HG03060 (cell line): ENCODE results near the gene PRKAR1B.
"Not testable (repeated sequence)": the region's sequence is repeated elsewhere in the genome, so short reads cannot be mapped to it uniquely, and the experiment has no call there.

ENCODE experiments used
- ATAC-seq: cut with Tn5 transposase; IDR thresholded peaks from one replicate; pipeline ENCODE4 v1.9.1; 2021; ENCODE audit warnings: low read depth, moderate number of reproducible peaks; ENCODE audit not compliant: unreplicated experiment

The PRKAR1B gene

GRCh38 chr7:563629-564170 is 163.4 kb downstream of the PRKAR1B start:
- ATAC-seq = no peak

GRCh38 chr7:562789-563628 is 164.1 kb downstream of the PRKAR1B start:
- no peak for ATAC-seq

GRCh38 chr7:562374-562675 is 164.8 kb downstream of the PRKAR1B start:
- no peak for ATAC-seq

- no peak for ATAC-seq
These were observed 165.3 kb downstream of the PRKAR1B start for GRCh38 chr7:561631-562373.

GRCh38 chr7:560966-561630 is 166.0 kb downstream of the PRKAR1B start:
- no peak for ATAC-seq

GRCh38 chr7:559396-559705 is 167.7 kb downstream of the PRKAR1B start:
- ATAC-seq = no peak

GRCh38 chr7:557558-557881 is 169.6 kb downstream of the PRKAR1B start:
- no peak for ATAC-seq

- ATAC-seq = no peak
These were observed 170.1 kb downstream of the PRKAR1B start for GRCh38 chr7:556837-557557.

GRCh38 chr7:556291-556826 is 170.7 kb downstream of the PRKAR1B start:
- no peak for ATAC-seq

- no peak for ATAC-seq
These were observed 171.4 kb downstream of the PRKAR1B start for GRCh38 chr7:555551-556160.

GRCh38 chr7:553636-554111 is 173.4 kb downstream of the PRKAR1B start:
- no peak for ATAC-seq

GRCh38 chr7:552868-553635 is 174.0 kb downstream of the PRKAR1B start:
- ATAC-seq = no peak

- ATAC-seq = not testable (repeated sequence)
These were observed 174.8 kb downstream of the PRKAR1B start for GRCh38 chr7:552151-552867.

- not testable (repeated sequence) for ATAC-seq
These were observed 175.5 kb downstream of the PRKAR1B start for GRCh38 chr7:551615-551970.

- ATAC-seq = no peak
These were observed 176.0 kb downstream of the PRKAR1B start for GRCh38 chr7:550881-551614.

- ATAC-seq = no peak
These were observed 177.0 kb downstream of the PRKAR1B start for GRCh38 chr7:549891-550625.
